MM.1S (cell line): Measurements from ENCODE around the gene RELN.

Experiments
- DNase-seq: peaks from one replicate; pipeline ENCODE4 v3.0.0-alpha.2; 2015
- H2AFZ ChIP-seq: fragments of 300-600 bp; sonication (generic); 2 replicates; pipeline ENCODE4 v1.6.0; 2016; ENCODE audit warnings: antibody characterized with exemption, low read length
- H3F3A ChIP-seq: fragments of 300-600 bp; sonication (generic); 2 replicates; pipeline ENCODE4 v1.6.1; 2016; ENCODE audit warnings: mild to moderate bottlenecking, antibody characterized with exemption, low read length, moderate library complexity, mixed read lengths; ENCODE audit not compliant: insufficient read depth
- H3K27ac ChIP-seq: fragments of 300-600 bp; sonication (generic); 2 replicates; pipeline ENCODE4 v1.5.1; 2016; ENCODE audit warnings: mild to moderate bottlenecking, low read length
- H3K27me3 ChIP-seq: fragments of 300-600 bp; sonication (generic); replicated peaks from 2 replicates; pipeline ENCODE4 v1.6.0; 2016; ENCODE audit warnings: low read length; ENCODE audit not compliant: insufficient read depth
- H3K36me3 ChIP-seq: fragments of 300-600 bp; sonication (generic); replicated peaks from 2 replicates; pipeline ENCODE4 v1.6.1; 2016; ENCODE audit warnings: mild to moderate bottlenecking, low read length, mixed read lengths; ENCODE audit not compliant: insufficient read depth
- H3K4me1 ChIP-seq: fragments of 300-600 bp; sonication (generic); 2 replicates; pipeline ENCODE4 v1.6.1; 2016; ENCODE audit warnings: low read length, mixed read lengths
- H3K4me2 ChIP-seq: fragments of 300-600 bp; sonication (generic); 2 replicates; pipeline ENCODE4 v1.6.0; 2016; ENCODE audit warnings: low read depth, low read length
- H3K4me3 ChIP-seq: fragments of 300-600 bp; sonication (generic); 2 replicates; pipeline ENCODE4 v1.5.1; 2016; ENCODE audit warnings: low read length, mixed read lengths
- H3K79me2 ChIP-seq: fragments of 300-600 bp; sonication (generic); 2 replicates; pipeline ENCODE4 v1.6.1; 2016; ENCODE audit warnings: mixed run types, low read length, mixed read lengths
- H3K9ac ChIP-seq: fragments of 300-600 bp; sonication (generic); 2 replicates; pipeline ENCODE4 v1.6.1; 2016; ENCODE audit warnings: low read length, mixed read lengths
- H3K9me2 ChIP-seq: fragments of 300-600 bp; sonication (generic); replicated peaks from 2 replicates; pipeline ENCODE4 v1.6.1; 2016; ENCODE audit warnings: mild to moderate bottlenecking, low read length, mixed read lengths; ENCODE audit not compliant: insufficient read depth
- H3K9me3 ChIP-seq: fragments of 300-600 bp; sonication (generic); replicated peaks from 2 replicates; pipeline ENCODE4 v1.6.1; 2016; ENCODE audit warnings: mild to moderate bottlenecking, low read length, mixed read lengths; ENCODE audit not compliant: insufficient read depth
- H4K20me1 ChIP-seq: fragments of 300-600 bp; sonication (generic); 2 replicates; pipeline ENCODE4 v1.6.1; 2016; ENCODE audit warnings: mild to moderate bottlenecking, low read length, moderate library complexity, mixed read lengths; ENCODE audit not compliant: insufficient read depth
- CTCF ChIP-seq: fragments of 300-600 bp; sonication (generic); IDR thresholded peaks from 2 replicates; pipeline ENCODE4 v1.5.1; 2016; ENCODE audit warnings: antibody characterized with exemption, low read length, mixed read lengths
- EZH2 ChIP-seq: fragments of 300-600 bp; sonication (generic); optimal IDR thresholded peaks from 2 replicates; pipeline ENCODE3; 2017; ENCODE audit warnings: low read depth, mild to moderate bottlenecking, antibody characterized with exemption, low read length, mixed read lengths
- EZH2phosphoT487 ChIP-seq: fragments of 300-600 bp; sonication (generic); IDR thresholded peaks from 2 replicates; pipeline ENCODE4 v1.6.1; 2018; ENCODE audit warnings: antibody characterized with exemption, low read length

The RELN gene

DNA sequence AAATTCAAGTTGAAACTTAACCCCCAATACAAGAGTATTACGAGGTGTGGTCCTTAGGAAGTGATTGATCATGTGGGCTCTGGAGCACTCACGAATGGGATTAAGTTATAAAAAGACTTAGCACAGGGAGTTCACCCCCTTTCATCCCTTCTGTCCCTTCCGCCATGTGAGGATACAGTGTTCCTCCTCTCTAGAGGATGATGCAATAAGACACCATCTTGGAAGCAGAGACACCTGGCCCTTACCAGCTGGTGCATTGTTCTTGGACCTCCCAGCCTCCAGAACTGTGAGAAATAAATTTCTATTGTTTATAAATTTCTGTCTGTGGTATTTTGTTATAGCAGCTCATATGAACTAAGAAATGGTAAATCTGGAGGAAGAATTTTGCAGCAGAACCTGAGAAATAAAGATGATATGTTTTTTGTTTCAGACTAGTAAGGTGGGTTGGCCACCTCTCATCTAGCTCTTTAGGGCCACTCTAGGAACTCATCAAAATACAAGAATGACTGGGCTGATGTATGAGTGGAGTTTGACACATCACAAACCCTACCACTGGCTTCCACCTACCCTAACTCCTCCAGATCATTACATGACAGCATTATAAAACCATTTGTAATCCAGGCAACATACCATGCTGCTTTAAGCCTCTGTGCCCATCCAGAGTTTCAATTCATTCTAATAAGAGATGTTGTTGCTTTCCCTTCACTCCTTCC, 565.8 kb downstream of the RELN start:
- no peaks in the 10 kb centered on the region for H3K9me3 ChIP-seq
- no peak overlapping the region for H3K9ac ChIP-seq
- no peaks in the 10 kb centered on the region for H3K36me3 ChIP-seq
- no peak overlapping the region for H2AFZ ChIP-seq
- no peak overlapping the region for H3K27ac ChIP-seq
- no peak overlapping the region for H3K4me3 ChIP-seq
- no peaks in the 10 kb centered on the region for H3K79me2 ChIP-seq
- no peaks in the 10 kb centered on the region for H3F3A ChIP-seq
- H4K20me1 ChIP-seq, result no peaks in the 10 kb centered on the region
- no peaks in the 10 kb centered on the region for H3K4me1 ChIP-seq
- no peak for TF ChIP-seq CTCF
- TF ChIP-seq EZH2phosphoT487, result no peak
- TF ChIP-seq EZH2, result no peak
- DNase-seq, result no peak
- no peaks in the 10 kb centered on the region for H3K9me2 ChIP-seq
- no peak overlapping the region for H3K4me2 ChIP-seq
- peaks cover 9% of the 10 kb centered on the region; the same call in 1 of the 2 replicates for H3K27me3 ChIP-seq
